Measurements from ENCODE around the gene PGAP2.
"Not testable (repeated sequence)": the region's sequence is repeated elsewhere in the genome, so short reads cannot be mapped to it uniquely, and the experiment has no call there.

Gene PGAP2

DNA sequence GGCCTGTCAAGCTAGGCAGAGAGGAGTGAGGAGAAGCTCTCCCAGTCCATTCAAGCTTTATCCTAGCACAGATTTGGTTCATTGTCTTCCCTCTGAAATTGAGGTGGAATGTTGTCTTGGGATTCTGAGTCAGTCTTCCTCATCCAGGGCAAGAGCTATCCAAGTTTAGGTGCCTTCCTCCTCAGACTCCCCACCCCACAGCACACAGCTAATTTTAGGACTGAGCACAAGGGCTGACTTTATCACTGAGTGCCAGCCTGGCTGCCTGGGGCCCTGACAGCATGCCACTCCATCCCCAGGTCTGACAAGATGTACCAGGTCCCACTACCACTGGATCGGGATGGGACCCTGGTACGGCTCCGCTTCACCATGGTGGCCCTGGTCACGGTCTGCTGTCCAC, 2.6 kb downstream of the PGAP2 start:
- H3K27ac ChIP-seq: no peak overlapping the region
- no peaks in the 10 kb centered on the region for H3K36me3 ChIP-seq (ENCODE audit: control insufficient read depth, insufficient read depth, low read length)
- no peaks in the 10 kb centered on the region for H3K4me1 ChIP-seq
- no peaks in the 10 kb centered on the region for H3K27me3 ChIP-seq (ENCODE audit: control insufficient read depth, insufficient read depth, low read length)
- H3K4me3 ChIP-seq (ENCODE audit: low read depth, low read length): no peak overlapping the region
- no peak overlapping the region for H3K9ac ChIP-seq
- H3K9me3 ChIP-seq (ENCODE audit: control insufficient read depth, low read length): no peaks in the 10 kb centered on the region
- TF ChIP-seq, protein P1, sequence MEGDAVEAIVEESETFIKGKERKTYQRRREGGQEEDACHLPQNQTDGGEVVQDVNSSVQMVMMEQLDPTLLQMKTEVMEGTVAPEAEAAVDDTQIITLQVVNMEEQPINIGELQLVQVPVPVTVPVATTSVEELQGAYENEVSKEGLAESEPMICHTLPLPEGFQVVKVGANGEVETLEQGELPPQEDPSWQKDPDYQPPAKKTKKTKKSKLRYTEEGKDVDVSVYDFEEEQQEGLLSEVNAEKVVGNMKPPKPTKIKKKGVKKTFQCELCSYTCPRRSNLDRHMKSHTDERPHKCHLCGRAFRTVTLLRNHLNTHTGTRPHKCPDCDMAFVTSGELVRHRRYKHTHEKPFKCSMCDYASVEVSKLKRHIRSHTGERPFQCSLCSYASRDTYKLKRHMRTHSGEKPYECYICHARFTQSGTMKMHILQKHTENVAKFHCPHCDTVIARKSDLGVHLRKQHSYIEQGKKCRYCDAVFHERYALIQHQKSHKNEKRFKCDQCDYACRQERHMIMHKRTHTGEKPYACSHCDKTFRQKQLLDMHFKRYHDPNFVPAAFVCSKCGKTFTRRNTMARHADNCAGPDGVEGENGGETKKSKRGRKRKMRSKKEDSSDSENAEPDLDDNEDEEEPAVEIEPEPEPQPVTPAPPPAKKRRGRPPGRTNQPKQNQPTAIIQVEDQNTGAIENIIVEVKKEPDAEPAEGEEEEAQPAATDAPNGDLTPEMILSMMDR (IDR thresholded peaks at IDR 0.05): no peak
- H2AFZ ChIP-seq: no peak overlapping the region
- H3K4me2 ChIP-seq (ENCODE audit: low read length): no peak overlapping the region
- no peaks in the 10 kb centered on the region for H3K79me2 ChIP-seq

DNA sequence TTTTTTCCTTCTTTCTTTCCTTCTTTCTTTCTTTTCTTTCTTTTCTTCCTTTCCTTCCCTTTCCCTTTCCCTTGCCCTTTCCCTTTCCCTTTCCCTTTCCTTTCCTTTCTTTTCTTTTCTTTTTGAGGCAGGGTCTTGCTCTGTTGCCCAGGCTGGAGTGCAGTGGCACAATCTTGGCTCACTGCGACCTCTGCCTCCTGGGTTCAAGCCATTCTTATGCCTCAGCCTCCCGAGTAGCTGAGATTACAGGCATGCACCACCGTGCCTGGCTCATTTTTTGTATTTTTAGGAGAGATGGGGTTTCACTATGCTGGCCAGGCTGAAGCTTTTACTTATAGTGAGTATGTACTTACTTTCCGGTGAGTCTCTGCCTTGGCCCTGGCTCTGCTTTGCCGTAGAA, 6.5 kb downstream of the PGAP2 start:
- not testable (repeated sequence) for H3K4me3 ChIP-seq (ENCODE audit: low read depth, low read length); H3K27ac ChIP-seq; H3K9me3 ChIP-seq (ENCODE audit: control insufficient read depth, low read length); H3K36me3 ChIP-seq (ENCODE audit: control insufficient read depth, insufficient read depth, low read length); H3K9ac ChIP-seq; H3K79me2 ChIP-seq; H3K27me3 ChIP-seq (ENCODE audit: control insufficient read depth, insufficient read depth, low read length); H2AFZ ChIP-seq; H3K4me1 ChIP-seq; H3K4me2 ChIP-seq (ENCODE audit: low read length)

DNA sequence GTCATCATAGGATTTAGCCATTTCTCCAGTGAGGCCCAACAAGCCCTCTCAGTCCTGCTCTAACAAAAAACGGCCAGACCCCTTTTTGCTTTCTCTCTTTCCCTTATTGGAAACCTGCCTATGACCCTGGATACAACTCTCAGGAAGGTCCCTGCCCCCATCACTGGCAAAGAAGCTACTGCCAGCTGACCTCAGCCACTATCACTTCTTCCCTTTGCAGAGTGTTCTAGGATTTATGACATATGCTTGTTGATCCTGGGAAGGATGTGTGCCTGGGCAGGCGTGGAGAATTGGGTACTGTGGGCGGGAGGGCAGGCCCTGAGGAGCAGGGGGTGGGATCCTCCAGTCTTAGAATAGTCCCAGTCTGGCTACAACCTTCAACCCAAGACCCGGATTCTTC, 7.5 kb downstream of the PGAP2 start:
- Histone ChIP-seq H2AFZ (no peak overlapping the region), H3K27me3 (ENCODE audit: control insufficient read depth, insufficient read depth, low read length) (no peaks in the 10 kb centered on the region), H3K36me3 (ENCODE audit: control insufficient read depth, insufficient read depth, low read length) (no peaks in the 10 kb centered on the region), H3K4me2 (ENCODE audit: low read length) (no peak overlapping the region), H3K9ac (no peak overlapping the region), H3K9me3 (ENCODE audit: control insufficient read depth, low read length) (no peaks in the 10 kb centered on the region), H3K79me2 (no peaks in the 10 kb centered on the region), H3K4me1 (no peaks in the 10 kb centered on the region), H3K4me3 (ENCODE audit: low read depth, low read length) (no peak overlapping the region), H3K27ac (no peak overlapping the region)
- TF ChIP-seq, protein P1 (IDR thresholded peaks at IDR 0.05): no peak

DNA sequence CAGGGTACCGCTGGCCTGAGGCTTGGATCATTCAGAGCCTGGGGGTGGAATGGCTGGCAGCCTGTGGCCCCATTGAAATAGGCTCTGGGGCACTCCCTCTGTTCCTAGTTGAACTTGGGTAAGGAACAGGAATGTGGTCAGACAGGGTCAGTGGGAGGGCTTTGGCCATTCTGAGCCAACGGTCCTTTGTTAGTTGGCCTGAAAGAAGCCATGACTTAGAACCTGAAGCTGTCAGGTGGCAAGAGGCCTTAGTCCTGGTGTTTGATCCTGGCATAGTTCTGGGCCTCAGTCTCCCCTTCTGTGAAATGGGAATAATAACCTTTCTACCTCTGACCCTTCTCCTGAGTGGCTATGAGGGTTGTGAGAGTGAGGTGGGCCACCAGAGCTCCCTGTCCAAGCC, 8.3 kb downstream of the PGAP2 start:
- no peak overlapping the region for H3K27ac ChIP-seq
- TF ChIP-seq, protein P1 (IDR thresholded peaks at IDR 0.05): no peak
- H3K9me3 ChIP-seq (ENCODE audit: control insufficient read depth, low read length): no peaks in the 10 kb centered on the region
- no peaks in the 10 kb centered on the region for H3K36me3 ChIP-seq (ENCODE audit: control insufficient read depth, insufficient read depth, low read length)
- H3K4me2 ChIP-seq (ENCODE audit: low read length): no peak overlapping the region
- no peak overlapping the region for H3K4me3 ChIP-seq (ENCODE audit: low read depth, low read length)
- no peak overlapping the region for H2AFZ ChIP-seq
- no peak overlapping the region for H3K9ac ChIP-seq
- H3K27me3 ChIP-seq (ENCODE audit: control insufficient read depth, insufficient read depth, low read length): no peaks in the 10 kb centered on the region
- no peaks in the 10 kb centered on the region for H3K4me1 ChIP-seq
- H3K79me2 ChIP-seq: no peaks in the 10 kb centered on the region

DNA sequence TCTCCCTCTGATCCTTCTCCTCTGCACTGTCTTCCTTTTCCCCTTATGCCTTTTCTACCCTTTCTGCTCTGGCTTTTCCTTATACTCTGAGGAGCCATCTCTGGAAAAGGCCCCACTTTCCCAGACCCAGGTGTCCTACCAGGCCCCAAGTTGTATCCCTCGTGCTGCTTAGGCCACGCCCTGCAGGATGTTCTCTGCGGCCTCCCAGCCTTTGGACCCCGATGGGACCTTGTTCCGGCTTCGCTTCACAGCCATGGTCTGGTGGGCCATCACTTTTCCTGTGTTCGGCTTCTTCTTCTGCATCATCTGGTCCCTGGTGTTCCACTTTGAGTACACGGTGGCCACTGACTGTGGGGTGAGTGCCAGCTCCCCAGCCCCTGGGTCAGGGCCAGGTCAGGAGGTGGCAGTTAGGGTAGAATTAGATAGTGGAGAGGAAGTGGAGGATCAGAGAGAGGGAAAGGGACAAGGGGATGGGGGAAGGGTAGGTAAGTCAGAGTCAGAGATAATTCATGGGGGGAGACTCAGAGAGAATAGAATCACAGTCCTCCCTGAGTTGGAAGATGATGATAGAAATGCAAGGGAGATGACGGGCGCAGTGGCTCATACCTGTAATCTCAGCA, 8.9 kb downstream of the PGAP2 start:
- Histone ChIP-seq H2AFZ (no peak overlapping the region), H3K9ac (no peak overlapping the region), H3K79me2 (no peaks in the 10 kb centered on the region), H3K27ac (no peak overlapping the region), H3K27me3 (ENCODE audit: control insufficient read depth, insufficient read depth, low read length) (no peaks in the 10 kb centered on the region), H3K9me3 (ENCODE audit: control insufficient read depth, low read length) (no peaks in the 10 kb centered on the region), H3K4me3 (ENCODE audit: low read depth, low read length) (no peak overlapping the region), H3K4me1 (no peaks in the 10 kb centered on the region), H3K36me3 (ENCODE audit: control insufficient read depth, insufficient read depth, low read length) (no peaks in the 10 kb centered on the region), H3K4me2 (ENCODE audit: low read length) (no peak overlapping the region)
- TF ChIP-seq, protein P1 (IDR thresholded peaks at IDR 0.05): no peak
